AG09319 (cell line): ENCODE results near the gene NECTIN1.

ENCODE experiments used
- DNase-seq: peaks from one replicate; pipeline ENCODE4 v3.0.0-alpha.2; 2010; ENCODE audit warnings: low read depth; ENCODE audit errors: extremely low read depth
- TF ChIP-seq, protein P1 (sequence below): IDR thresholded peaks from 2 replicates; pipeline ENCODE4 v1.5.1; 2011; ENCODE audit warnings: low read depth, mild to moderate bottlenecking, inconsistent platforms, low read length, moderate library complexity

Gene NECTIN1

DNA sequence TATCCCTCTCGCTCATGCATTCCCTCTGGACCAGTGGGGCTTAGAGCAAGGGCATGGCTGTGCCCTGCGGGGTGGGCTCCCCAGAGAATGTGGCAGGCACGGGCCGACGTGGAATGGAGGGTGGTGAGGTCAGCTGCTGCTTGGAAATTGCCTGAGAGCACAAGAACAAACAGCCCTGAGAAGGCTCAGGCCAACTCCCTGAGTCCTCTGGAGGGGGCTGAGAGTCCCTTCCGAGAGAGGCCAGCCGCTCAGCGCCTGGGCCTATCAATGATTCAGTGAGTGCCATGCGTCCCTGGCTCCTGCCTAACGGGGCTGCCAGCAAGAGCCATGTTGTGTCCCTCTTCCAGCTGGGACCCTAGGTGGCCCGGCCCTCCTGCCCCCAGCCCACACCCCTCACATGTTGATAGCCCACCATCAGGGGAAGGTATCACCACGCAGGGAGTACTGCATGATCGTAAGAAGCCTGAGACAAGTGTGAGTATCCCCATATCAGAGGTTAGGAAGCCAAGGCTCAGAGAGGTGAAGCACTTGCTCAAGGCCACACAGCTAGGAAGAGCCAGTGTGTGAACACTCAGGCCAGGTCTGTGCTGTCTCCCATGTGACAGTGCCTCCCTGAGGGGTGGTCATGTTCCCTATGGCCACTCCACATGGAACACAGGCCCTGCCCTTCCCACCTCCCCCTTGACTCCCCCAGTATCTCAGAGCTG is 55.8 kb downstream of the NECTIN1 start:
- TF ChIP-seq, protein P1, sequence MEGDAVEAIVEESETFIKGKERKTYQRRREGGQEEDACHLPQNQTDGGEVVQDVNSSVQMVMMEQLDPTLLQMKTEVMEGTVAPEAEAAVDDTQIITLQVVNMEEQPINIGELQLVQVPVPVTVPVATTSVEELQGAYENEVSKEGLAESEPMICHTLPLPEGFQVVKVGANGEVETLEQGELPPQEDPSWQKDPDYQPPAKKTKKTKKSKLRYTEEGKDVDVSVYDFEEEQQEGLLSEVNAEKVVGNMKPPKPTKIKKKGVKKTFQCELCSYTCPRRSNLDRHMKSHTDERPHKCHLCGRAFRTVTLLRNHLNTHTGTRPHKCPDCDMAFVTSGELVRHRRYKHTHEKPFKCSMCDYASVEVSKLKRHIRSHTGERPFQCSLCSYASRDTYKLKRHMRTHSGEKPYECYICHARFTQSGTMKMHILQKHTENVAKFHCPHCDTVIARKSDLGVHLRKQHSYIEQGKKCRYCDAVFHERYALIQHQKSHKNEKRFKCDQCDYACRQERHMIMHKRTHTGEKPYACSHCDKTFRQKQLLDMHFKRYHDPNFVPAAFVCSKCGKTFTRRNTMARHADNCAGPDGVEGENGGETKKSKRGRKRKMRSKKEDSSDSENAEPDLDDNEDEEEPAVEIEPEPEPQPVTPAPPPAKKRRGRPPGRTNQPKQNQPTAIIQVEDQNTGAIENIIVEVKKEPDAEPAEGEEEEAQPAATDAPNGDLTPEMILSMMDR, result no peak
- DNase-seq, result no peak

DNA sequence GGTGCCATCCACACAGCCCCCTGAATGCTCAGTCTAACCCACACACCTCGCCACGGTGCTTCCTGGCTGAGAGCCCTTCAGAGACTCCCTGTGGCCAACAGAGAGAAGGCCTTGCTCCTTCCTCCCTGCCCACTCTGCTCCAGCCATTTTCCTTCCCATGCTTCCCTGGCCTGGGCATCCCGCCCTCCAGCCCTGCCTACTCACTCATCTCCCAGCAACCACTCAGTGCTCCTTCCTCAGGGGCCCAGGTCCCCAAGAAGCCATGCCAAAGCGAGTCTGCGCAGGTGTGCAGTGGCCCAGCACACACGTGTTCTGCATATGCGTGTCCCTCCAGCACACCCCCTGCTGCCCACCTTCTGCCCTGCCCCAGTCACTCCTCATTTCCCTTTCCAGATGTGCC is 56.4 kb downstream of the NECTIN1 start:
- DNase-seq, result no peak

DNA sequence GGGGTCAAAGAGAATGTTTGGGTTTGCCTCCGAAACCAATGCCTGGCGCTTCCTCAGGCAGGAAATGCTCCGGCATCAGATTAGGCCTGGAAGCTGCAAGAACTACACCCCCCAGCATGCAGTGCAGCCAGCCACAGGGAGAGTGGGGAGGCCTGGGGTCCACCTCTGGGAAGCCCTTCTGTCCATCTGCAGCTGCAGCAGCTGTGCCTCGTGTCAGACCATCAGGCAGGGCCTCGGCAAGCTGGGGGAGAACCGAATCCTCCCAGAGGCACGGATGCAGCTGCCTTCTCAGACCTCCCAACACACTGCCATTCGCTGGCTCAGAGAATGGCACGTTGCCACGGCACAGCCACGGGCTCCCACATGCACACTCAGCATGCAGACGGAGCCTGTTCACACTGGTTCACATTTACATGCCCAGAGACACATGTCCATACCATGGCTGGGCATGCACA is 57.4 kb downstream of the NECTIN1 start:
- TF ChIP-seq, protein P1, result no peak
- no peak for DNase-seq

More for the DNA sequence above, 56.4 kb downstream of the NECTIN1 start:
- TF ChIP-seq, protein P1, result no peak

DNA sequence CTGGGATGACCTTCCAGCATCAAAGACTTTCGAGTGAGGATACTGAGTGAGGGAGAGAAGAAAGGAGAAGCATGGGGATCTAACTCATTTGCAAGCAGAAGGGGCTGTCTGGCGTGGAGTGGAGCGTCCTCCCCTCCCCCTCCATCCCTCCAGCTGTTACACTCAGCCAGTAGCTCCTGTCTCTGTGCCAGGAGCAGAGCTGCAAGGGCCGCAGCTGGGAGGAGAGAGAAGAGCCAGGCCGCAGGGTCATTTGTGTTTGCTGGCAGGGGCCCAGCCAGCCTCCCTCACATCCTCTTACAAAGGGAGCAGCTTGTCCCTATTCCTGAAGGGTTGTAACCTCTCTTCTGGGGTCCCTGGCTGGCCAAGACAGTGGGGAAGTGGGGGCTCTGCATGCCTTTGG is 57.9 kb downstream of the NECTIN1 start:
- peak; percentile 60 for DNase-seq
- TF ChIP-seq, protein P1, result no peak

DNA sequence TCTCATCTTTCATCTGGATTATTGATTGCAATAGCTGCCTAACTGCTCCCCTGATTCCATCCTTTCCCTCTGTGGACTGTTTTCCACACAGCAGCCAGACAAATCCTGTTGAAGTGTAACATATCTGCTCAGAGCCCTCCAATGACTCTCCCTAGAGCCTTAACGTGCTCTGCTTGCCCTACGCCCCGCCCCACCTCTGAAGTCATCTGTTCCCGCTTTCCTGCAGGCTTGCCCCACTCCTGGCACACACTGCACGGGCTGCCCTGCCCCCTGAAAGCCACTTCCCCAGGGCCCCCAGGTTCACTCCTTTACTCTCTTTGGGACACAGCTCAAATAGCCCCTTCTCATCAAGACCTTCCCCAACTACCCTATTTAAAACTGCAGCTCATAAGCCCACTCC is 59.5 kb downstream of the NECTIN1 start:
- DNase-seq, result no peak
- TF ChIP-seq, protein P1, result no peak

DNA sequence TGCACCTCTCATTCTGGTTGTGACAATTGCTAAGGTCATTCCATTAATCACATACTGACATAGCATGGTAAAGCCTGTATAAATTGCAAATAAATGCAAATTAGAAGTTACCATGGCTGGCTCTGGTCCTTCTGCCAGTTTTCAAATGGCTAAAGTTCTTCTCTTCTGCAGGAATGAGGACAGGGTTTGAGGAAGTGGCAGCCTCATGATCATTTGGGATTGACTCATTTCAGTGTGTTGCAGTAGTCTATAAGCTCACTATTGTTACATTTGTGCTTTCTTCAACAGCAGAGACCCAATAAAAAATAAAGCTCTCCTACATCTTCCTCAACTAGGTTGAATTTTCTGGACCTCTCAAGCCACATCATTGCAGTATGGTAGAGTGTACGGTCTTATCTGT is 60.3 kb downstream of the NECTIN1 start:
- TF ChIP-seq, protein P1, result no peak
- no peak for DNase-seq

DNA sequence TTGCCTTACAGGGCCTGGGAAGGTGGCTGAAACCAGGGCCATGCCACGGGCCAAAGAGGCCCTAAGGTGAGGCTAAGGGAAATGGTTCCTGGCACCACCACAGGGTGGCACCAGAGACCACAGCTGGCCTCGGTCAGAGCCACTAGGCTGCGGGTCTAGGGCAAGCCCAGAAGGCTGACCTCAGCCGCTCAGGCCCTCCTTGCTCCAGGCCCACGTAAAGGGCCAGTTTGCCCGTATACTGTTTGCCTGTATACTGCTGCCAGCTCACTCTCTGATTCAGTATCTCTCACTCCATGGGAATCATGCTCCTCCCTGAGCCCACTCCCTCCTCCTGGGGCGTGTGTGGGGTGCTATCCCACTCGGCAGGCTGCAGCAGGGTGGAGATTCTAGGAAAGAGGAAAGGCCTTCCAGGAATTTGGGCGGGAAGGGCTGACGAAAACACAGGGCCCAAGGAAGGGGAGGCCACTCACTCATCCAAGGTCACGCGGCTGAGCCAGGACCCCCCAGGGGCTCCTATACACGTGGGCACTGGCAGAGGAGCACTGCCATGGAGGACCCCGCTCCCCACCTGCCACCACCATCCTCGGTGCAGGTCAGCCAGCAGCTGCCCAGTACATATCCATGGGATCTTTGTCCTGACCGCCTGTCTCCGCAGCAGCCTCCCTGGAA is 62.4 kb downstream of the NECTIN1 start:
- TF ChIP-seq, protein P1, result peak; percentile 93
- DNase-seq, result peak; percentile 15
